Measurements from ENCODE around the gene TNFAIP6. TPM values are rescaled to one million over a fixed set of nuclear protein-coding genes. Genes with fewer than 3 reads are reported as not detected.
"Not testable (repeated sequence)": the region's sequence is repeated elsewhere in the genome, so short reads cannot be mapped to it uniquely, and the experiment has no call there.

Gene TNFAIP6
- total RNA-seq: 4.1 to 7.4 TPM (median 4.2 TPM) in 3 replicates
- long read RNA-seq, transcript TNFAIP6-201 (6 exons, 1,424 nt): major isoform, 6 of 6 reads
- long read RNA-seq, partial matches to known transcripts: 0 of 6 reads
- long read RNA-seq, other reads (novel, unspliced or antisense): 0 of 6 reads

GRCh38 chr2:151357359-151357758 lies at the start of gene TNFAIP6:
Gene TNFAIP6 (plus strand): TSS chr2:151357592. CDS start chr2:151357667, 75 bp downstream.
- TF ChIP-seq CTCF (IDR thresholded peaks at IDR 0.05): no peak
- Mint-ChIP-seq H3K36me3 (ENCODE audit: low read depth) (no peaks in the 10 kb centered on the region), H3K4me3 (ENCODE audit: unreplicated experiment) (peak within 1 kb of the TSS; percentile 45), H3K4me1 (ENCODE audit: low read depth) (peaks cover 20% of the 10 kb centered on the region), H3K27ac (ENCODE audit: unreplicated experiment) (peak within 1 kb of the TSS; percentile 43), H3K27me3 (ENCODE audit: low read depth) (no peaks in the 10 kb centered on the region), H3K9me3 (ENCODE audit: low read depth) (no peaks in the 10 kb centered on the region)
- no peak for DNase-seq (ENCODE audit: low spot score)

GRCh38 chr2:151310313-151310712 lies 47.1 kb upstream of the TNFAIP6 start:
- not testable (repeated sequence) for H3K9me3 Mint-ChIP-seq (ENCODE audit: low read depth); H3K4me3 Mint-ChIP-seq (ENCODE audit: unreplicated experiment); H3K36me3 Mint-ChIP-seq (ENCODE audit: low read depth); H3K27me3 Mint-ChIP-seq (ENCODE audit: low read depth); H3K4me1 Mint-ChIP-seq (ENCODE audit: low read depth); H3K27ac Mint-ChIP-seq (ENCODE audit: unreplicated experiment); DNase-seq (ENCODE audit: low spot score)

GRCh38 chr2:151312440-151312839 lies 45.0 kb upstream of the TNFAIP6 start:
- not testable (repeated sequence) for H3K27me3 Mint-ChIP-seq (ENCODE audit: low read depth); H3K4me3 Mint-ChIP-seq (ENCODE audit: unreplicated experiment); H3K9me3 Mint-ChIP-seq (ENCODE audit: low read depth); DNase-seq (ENCODE audit: low spot score); H3K27ac Mint-ChIP-seq (ENCODE audit: unreplicated experiment); H3K4me1 Mint-ChIP-seq (ENCODE audit: low read depth); H3K36me3 Mint-ChIP-seq (ENCODE audit: low read depth)

GRCh38 chr2:151315381-151315903 lies 42.0 kb upstream of the TNFAIP6 start:
- DNase-seq (ENCODE audit: low spot score): no peak
- Mint-ChIP-seq H3K4me3 (ENCODE audit: unreplicated experiment) (no peak overlapping the region), H3K27me3 (ENCODE audit: low read depth) (no peaks in the 10 kb centered on the region), H3K27ac (ENCODE audit: unreplicated experiment) (no peak overlapping the region), H3K36me3 (ENCODE audit: low read depth) (peaks cover 2% of the 10 kb centered on the region), H3K4me1 (ENCODE audit: low read depth) (no peaks in the 10 kb centered on the region), H3K9me3 (ENCODE audit: low read depth) (peaks cover 16% of the 10 kb centered on the region)
- TF ChIP-seq CTCF (IDR thresholded peaks at IDR 0.05): no peak

- H3K9me3 Mint-ChIP-seq (ENCODE audit: low read depth): peaks cover 4% of the 10 kb centered on the region
- DNase-seq (ENCODE audit: low spot score): no peak
- H3K36me3 Mint-ChIP-seq (ENCODE audit: low read depth): peaks cover 2% of the 10 kb centered on the region
- H3K4me3 Mint-ChIP-seq (ENCODE audit: unreplicated experiment): no peak overlapping the region
- TF ChIP-seq CTCF (IDR thresholded peaks at IDR 0.05): no peak
- H3K4me1 Mint-ChIP-seq (ENCODE audit: low read depth): peaks cover 18% of the 10 kb centered on the region
- peak overlapping the region; percentile 17 for H3K27ac Mint-ChIP-seq (ENCODE audit: unreplicated experiment)
- H3K27me3 Mint-ChIP-seq (ENCODE audit: low read depth): no peaks in the 10 kb centered on the region
Measured at GRCh38 chr2:151325581-151326095, 31.8 kb upstream of the TNFAIP6 start.

GRCh38 chr2:151326554-151326953 lies 30.8 kb upstream of the TNFAIP6 start:
- no peak overlapping the region for H3K4me3 Mint-ChIP-seq (ENCODE audit: unreplicated experiment)
- no peak overlapping the region for H3K27ac Mint-ChIP-seq (ENCODE audit: unreplicated experiment)
- no peak for TF ChIP-seq CTCF (IDR thresholded peaks at IDR 0.05)
- no peak for DNase-seq (ENCODE audit: low spot score)
- H3K9me3 Mint-ChIP-seq (ENCODE audit: low read depth): peaks cover 10% of the 10 kb centered on the region
- H3K36me3 Mint-ChIP-seq (ENCODE audit: low read depth): peaks cover 3% of the 10 kb centered on the region
- H3K27me3 Mint-ChIP-seq (ENCODE audit: low read depth): no peaks in the 10 kb centered on the region
- H3K4me1 Mint-ChIP-seq (ENCODE audit: low read depth): peaks cover 18% of the 10 kb centered on the region

Data from chondrocyte (in vitro differentiated cells).